ENCODE results near the gene TAAR5. TPM values are rescaled to one million over a fixed set of nuclear protein-coding genes. Genes with fewer than 3 reads are reported as not detected.
A peak's percentile ranks its signal among the peaks of the same experiment; 100 is the strongest.

TAAR5 gene
- total RNA-seq, 1 experiment from 2014 or later = not detected

DNA sequence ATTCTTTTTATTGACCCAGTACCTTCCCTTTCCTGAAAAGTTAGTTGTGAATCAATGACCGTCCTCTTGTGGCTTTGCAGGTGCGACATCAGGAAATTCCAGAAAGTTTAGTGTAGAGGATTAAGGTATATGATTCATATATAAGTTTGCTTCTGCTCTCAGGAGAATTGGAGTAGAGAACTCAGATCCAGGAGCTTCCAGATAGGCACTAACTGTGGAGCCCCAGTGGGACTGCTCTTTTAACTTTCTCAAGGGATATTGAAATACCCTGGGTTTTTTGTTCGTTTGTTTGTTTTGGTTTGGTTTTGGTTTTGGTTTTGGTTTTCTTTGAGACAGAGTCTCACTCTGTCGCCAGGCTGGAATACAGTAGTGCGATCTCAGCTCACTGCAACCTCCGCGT lies 25.0 kb upstream of the TAAR5 start:
- TF ChIP-seq, protein P1, sequence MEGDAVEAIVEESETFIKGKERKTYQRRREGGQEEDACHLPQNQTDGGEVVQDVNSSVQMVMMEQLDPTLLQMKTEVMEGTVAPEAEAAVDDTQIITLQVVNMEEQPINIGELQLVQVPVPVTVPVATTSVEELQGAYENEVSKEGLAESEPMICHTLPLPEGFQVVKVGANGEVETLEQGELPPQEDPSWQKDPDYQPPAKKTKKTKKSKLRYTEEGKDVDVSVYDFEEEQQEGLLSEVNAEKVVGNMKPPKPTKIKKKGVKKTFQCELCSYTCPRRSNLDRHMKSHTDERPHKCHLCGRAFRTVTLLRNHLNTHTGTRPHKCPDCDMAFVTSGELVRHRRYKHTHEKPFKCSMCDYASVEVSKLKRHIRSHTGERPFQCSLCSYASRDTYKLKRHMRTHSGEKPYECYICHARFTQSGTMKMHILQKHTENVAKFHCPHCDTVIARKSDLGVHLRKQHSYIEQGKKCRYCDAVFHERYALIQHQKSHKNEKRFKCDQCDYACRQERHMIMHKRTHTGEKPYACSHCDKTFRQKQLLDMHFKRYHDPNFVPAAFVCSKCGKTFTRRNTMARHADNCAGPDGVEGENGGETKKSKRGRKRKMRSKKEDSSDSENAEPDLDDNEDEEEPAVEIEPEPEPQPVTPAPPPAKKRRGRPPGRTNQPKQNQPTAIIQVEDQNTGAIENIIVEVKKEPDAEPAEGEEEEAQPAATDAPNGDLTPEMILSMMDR (IDR thresholded peaks at IDR 0.05; ENCODE audit: unreplicated experiment) = no peak
- CTCF ChIA-PET = no interaction called here
- H3K4me3 Mint-ChIP-seq (ENCODE audit: unreplicated experiment) = no peak overlapping the region
- POLR2A ChIA-PET = no interaction called here
- no peaks in the 10 kb centered on the region for H3K9me3 Mint-ChIP-seq (ENCODE audit: unreplicated experiment)
- H3K27ac Mint-ChIP-seq (ENCODE audit: low read depth, unreplicated experiment) = no peak overlapping the region
- intact Hi-C loops (cut with micrococcal nuclease) = no loop called here
- BruUV-seq (replicated peaks) = no TSS peak
- peak; percentile 14 for DNase-seq (ENCODE audit: unreplicated experiment)
- H3K4me1 Mint-ChIP-seq (ENCODE audit: insufficient read depth, unreplicated experiment) = peaks cover 10% of the 10 kb centered on the region
- H3K27me3 Mint-ChIP-seq (ENCODE audit: insufficient read depth, unreplicated experiment) = peaks cover 7% of the 10 kb centered on the region
- no peaks in the 10 kb centered on the region for H3K36me3 Mint-ChIP-seq (ENCODE audit: insufficient read depth, unreplicated experiment)

DNA sequence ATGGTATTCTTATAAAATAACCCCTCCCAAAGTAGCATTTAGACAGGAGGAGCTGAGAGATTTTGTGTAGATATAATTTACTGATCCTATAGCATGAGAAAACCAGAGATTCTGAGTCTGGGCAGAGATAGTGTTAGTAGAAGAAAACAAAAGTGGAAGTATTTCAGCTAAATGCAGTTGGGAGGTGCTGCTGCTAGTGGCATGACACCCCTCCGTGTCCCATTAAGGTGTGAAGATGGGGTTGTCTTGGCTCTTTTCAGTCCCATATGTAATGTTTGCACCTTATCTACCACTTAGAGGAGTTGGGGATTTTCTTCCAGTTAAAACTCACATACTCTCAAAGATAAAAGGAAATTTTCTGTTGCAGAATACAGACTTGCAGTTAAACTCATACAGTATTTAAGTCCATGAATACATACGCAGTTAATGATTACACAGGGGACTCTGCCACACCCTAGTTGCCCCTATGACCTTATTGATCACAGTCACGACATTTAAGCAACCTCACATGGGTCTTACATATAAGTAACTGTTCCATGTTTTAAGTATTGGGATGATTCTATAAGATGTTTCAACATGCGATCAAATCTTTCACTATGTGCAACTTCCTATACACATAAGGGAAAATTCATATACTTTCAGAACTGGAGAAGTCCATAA lies 23.0 kb upstream of the TAAR5 start:
- Mint-ChIP-seq H3K27me3 (ENCODE audit: insufficient read depth, unreplicated experiment) (no peaks in the 10 kb centered on the region), H3K9me3 (ENCODE audit: unreplicated experiment) (no peaks in the 10 kb centered on the region), H3K4me1 (ENCODE audit: insufficient read depth, unreplicated experiment) (peaks cover 13% of the 10 kb centered on the region), H3K4me3 (ENCODE audit: unreplicated experiment) (no peak overlapping the region), H3K27ac (ENCODE audit: low read depth, unreplicated experiment) (no peak overlapping the region), H3K36me3 (ENCODE audit: insufficient read depth, unreplicated experiment) (no peaks in the 10 kb centered on the region)
- intact Hi-C loops (cut with micrococcal nuclease) = no loop called here
- DNase-seq (ENCODE audit: unreplicated experiment) = no peak
- POLR2A ChIA-PET = no interaction called here
- BruUV-seq (replicated peaks) = no TSS peak
- TF ChIP-seq, protein P1 (IDR thresholded peaks at IDR 0.05; ENCODE audit: unreplicated experiment) = no peak
- CTCF ChIA-PET = no interaction called here

DNA sequence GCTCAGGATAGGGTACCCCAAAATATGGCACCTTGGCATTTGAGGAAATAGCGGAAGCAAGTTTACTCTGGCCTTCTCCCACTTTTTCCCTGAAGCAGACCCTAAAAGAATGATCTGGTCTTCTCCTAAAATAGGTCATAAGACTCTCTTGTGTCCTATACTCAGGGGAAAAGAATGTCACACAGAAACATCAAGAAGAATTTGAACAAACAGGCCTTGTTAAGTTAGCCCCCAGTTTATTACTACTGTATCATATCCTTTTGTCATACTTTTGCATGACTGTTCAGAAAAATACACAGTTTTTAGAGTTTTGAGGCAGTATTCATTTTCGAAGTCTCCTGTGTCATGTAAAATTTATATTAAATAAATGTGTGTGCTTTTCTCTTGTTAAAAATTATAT lies 22.1 kb upstream of the TAAR5 start:
- TF ChIP-seq, protein P1 (IDR thresholded peaks at IDR 0.05; ENCODE audit: unreplicated experiment) = no peak
- no peak overlapping the region for H3K4me3 Mint-ChIP-seq (ENCODE audit: unreplicated experiment)
- no peaks in the 10 kb centered on the region for H3K27me3 Mint-ChIP-seq (ENCODE audit: insufficient read depth, unreplicated experiment)
- no peak overlapping the region for H3K27ac Mint-ChIP-seq (ENCODE audit: low read depth, unreplicated experiment)
- no peaks in the 10 kb centered on the region for H3K36me3 Mint-ChIP-seq (ENCODE audit: insufficient read depth, unreplicated experiment)
- no peak for DNase-seq (ENCODE audit: unreplicated experiment)
- ChIA-PET CTCF (interaction anchor here (0.6 kb wide), 1 partner anchor 13 kb away, joined by 3 read pairs; no protein-coding TSS in a partner anchor), POLR2A (no interaction called here)
- no peaks in the 10 kb centered on the region for H3K9me3 Mint-ChIP-seq (ENCODE audit: unreplicated experiment)
- H3K4me1 Mint-ChIP-seq (ENCODE audit: insufficient read depth, unreplicated experiment) = peaks cover 13% of the 10 kb centered on the region
- BruUV-seq (replicated peaks) = no TSS peak
- intact Hi-C loops (cut with micrococcal nuclease) = no loop called here

DNA sequence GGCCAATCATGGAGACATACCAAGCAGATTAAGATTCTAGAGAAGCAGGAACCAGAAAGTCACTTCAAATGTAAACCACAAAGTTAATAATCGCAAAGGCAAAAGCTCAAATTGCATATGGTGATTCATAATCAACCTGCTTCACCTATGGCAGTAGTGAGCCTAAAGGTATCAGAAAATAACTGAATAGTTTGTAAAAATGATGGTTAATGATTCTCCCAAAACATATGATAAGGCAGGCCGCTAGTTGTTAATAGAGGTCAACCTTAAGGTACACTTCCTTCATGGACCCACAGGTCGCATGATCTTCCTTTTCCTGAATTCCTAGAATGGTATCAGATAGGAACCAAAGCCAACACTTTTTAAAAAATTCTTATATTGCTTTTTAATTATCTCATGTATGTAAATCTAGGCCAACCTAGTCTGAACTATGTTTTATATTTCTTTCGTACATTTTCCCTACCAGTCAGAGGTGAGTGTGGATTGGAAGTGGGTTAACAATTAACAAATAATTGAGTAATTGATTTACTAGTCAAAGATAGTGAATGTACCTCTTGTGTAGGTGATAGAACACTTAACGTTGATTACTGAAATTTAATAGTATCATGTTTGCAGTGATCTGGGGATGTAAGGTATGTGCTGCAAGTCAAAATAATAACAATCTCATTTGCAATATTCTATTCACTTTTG lies 18.1 kb upstream of the TAAR5 start:
- Mint-ChIP-seq H3K4me1 (ENCODE audit: insufficient read depth, unreplicated experiment) (peaks cover 8% of the 10 kb centered on the region), H3K36me3 (ENCODE audit: insufficient read depth, unreplicated experiment) (no peaks in the 10 kb centered on the region), H3K27me3 (ENCODE audit: insufficient read depth, unreplicated experiment) (no peaks in the 10 kb centered on the region), H3K9me3 (ENCODE audit: unreplicated experiment) (no peaks in the 10 kb centered on the region), H3K4me3 (ENCODE audit: unreplicated experiment) (no peak overlapping the region), H3K27ac (ENCODE audit: low read depth, unreplicated experiment) (no peak overlapping the region)
- no TSS peak for BruUV-seq (replicated peaks)
- intact Hi-C loops (cut with micrococcal nuclease) = no loop called here
- ChIA-PET POLR2A (interaction anchor here (0.6 kb wide), 1 partner anchor 288 kb away, joined by 3 read pairs; no protein-coding TSS in a partner anchor), CTCF (no interaction called here)
- no peak for DNase-seq (ENCODE audit: unreplicated experiment)
- TF ChIP-seq, protein P1 (IDR thresholded peaks at IDR 0.05; ENCODE audit: unreplicated experiment) = no peak
